Measurements from ENCODE around the gene C1orf159. TPM values are rescaled to one million over a fixed set of nuclear protein-coding genes. Genes with fewer than 3 reads are reported as not detected.

C1orf159 gene
- total and polyA plus RNA-seq, 2 experiments from 2014 or later = 9.6 to 21.5 TPM

DNA sequence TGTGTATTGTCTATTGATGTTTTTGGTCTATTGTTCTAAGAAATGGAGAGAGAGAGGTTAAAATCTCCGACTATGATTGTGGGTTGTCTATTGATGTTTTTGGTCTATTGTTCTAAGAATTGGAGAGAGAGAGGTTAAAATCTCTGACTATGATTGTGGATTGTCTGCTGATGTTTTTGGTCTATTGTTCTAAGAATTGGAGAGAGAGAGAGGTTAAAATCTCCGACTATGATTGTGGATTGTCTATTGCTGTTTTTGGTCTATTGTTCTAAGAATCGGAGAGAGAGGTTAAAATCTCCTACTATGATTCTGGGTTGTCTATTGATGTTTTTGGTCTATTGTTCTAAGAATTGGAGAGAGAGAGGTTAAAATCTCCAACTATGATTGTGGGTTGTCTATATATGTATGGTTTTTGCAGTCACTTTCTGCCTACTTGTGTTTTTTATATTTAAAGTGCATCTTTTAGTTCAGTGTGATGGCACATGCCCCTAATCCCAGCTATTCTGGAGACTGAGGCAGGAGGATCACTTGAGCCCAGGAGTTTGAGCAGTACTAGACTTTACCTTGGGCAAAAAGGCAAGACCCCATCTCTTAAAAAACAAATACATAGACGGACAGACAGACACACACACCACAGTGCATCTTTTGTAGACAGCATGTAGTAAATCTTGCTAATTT, 16.2 kb downstream of the C1orf159 start (continued):
- TF ChIP-seq, protein P1, sequence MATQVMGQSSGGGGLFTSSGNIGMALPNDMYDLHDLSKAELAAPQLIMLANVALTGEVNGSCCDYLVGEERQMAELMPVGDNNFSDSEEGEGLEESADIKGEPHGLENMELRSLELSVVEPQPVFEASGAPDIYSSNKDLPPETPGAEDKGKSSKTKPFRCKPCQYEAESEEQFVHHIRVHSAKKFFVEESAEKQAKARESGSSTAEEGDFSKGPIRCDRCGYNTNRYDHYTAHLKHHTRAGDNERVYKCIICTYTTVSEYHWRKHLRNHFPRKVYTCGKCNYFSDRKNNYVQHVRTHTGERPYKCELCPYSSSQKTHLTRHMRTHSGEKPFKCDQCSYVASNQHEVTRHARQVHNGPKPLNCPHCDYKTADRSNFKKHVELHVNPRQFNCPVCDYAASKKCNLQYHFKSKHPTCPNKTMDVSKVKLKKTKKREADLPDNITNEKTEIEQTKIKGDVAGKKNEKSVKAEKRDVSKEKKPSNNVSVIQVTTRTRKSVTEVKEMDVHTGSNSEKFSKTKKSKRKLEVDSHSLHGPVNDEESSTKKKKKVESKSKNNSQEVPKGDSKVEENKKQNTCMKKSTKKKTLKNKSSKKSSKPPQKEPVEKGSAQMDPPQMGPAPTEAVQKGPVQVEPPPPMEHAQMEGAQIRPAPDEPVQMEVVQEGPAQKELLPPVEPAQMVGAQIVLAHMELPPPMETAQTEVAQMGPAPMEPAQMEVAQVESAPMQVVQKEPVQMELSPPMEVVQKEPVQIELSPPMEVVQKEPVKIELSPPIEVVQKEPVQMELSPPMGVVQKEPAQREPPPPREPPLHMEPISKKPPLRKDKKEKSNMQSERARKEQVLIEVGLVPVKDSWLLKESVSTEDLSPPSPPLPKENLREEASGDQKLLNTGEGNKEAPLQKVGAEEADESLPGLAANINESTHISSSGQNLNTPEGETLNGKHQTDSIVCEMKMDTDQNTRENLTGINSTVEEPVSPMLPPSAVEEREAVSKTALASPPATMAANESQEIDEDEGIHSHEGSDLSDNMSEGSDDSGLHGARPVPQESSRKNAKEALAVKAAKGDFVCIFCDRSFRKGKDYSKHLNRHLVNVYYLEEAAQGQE (IDR thresholded peaks at IDR 0.05; ENCODE audit: unreplicated experiment) = no peak

DNA sequence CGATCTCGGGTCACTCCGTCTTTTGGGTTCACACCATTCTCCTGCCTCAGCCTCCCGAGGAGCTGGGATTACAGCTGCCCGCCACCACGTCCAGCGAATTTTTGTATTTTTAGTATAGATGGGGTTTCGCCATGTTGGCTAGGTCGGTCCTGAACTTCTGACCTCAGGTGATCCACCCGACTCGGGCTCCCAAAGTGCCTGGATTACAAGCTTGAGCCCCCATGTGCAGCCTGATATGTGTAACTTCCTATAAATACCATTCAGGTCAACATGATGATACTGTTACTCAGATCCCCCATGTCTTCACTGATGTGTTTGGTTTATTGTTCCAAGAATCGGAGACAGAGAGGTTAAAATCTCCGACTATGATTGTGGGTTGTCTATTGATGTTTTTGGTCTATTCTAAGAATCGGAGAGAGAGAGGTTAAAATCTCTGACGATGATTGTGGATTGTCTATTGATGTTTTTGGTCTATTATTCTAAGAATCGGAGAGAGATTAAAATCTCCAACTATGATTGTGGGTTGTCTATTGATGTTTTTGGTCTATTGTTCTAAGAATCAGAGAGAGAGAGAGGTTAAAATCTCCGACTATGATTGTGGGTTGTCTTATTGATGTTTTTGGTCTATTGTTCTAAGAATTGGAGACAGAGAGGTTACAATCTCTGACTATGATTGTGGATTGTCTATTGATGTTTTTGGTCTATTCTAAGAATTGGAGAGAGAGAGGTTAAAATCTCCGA, 17.0 kb downstream of the C1orf159 start:
- no peaks in the 10 kb centered on the region for H3K4me1 ChIP-seq (ENCODE audit: insufficient read depth)
- Mint-ChIP-seq H3K4me1 (no peaks in the 10 kb centered on the region), H3K4me3 (no peak overlapping the region), H3K36me3 (ENCODE audit: low read depth) (peaks cover 21% of the 10 kb centered on the region; the same call in 2 of the 3 replicates), H3K9me3 (peaks cover 40% of the 10 kb centered on the region), H3K27me3 (ENCODE audit: insufficient read depth, low read depth, poor library complexity) (peaks cover 7% of the 10 kb centered on the region), H3K27ac (no peak overlapping the region)
- no peak overlapping the region for H3K27ac ChIP-seq (ENCODE audit: low read depth)
- peaks cover 14% of the 10 kb centered on the region; the same call in 1 of the 2 replicates for H3K27me3 ChIP-seq (ENCODE audit: insufficient read depth)
- H3K4me3 ChIP-seq = no peak overlapping the region
- H3K79me2 ChIP-seq (replicated peaks; ENCODE audit: insufficient read depth) = no peaks in the 10 kb centered on the region
- no peak overlapping the region for H2AFZ ChIP-seq
- H3K4me2 ChIP-seq = no peak overlapping the region
- H3F3A ChIP-seq (replicated peaks; ENCODE audit: low read depth) = no peaks in the 10 kb centered on the region
- DNase-seq (ENCODE audit: low spot score) (no peak), ATAC-seq (no peak)
- no peaks in the 10 kb centered on the region; the same call in 1 of the 2 replicates for H4K20me1 ChIP-seq (replicated peaks; ENCODE audit: insufficient read depth)
- H3K36me3 ChIP-seq (ENCODE audit: insufficient read depth) = no peaks in the 10 kb centered on the region
- no peaks in the 10 kb centered on the region for H3K9me2 ChIP-seq (ENCODE audit: insufficient read depth)
- no peak for TF ChIP-seq CREB1 (CRISPR knock-in tag; IDR thresholded peaks at IDR 0.05; ENCODE audit: low read depth)
- no peak for TF ChIP-seq JUNB (IDR thresholded peaks at IDR 0.05; ENCODE audit: unreplicated experiment)
- no peak for TF ChIP-seq EZH2phosphoT487 (IDR thresholded peaks at IDR 0.05; ENCODE audit: unreplicated experiment)
- no peak for TF ChIP-seq ZNF331 (CRISPR knock-in tag; IDR thresholded peaks at IDR 0.05; ENCODE audit: low read depth)
- TF ChIP-seq POLR2AphosphoS5 (IDR thresholded peaks at IDR 0.05; ENCODE audit: low read depth) = no peak
- TF ChIP-seq, protein P1 (IDR thresholded peaks at IDR 0.05; ENCODE audit: unreplicated experiment) = no peak
- TF ChIP-seq, protein P2, sequence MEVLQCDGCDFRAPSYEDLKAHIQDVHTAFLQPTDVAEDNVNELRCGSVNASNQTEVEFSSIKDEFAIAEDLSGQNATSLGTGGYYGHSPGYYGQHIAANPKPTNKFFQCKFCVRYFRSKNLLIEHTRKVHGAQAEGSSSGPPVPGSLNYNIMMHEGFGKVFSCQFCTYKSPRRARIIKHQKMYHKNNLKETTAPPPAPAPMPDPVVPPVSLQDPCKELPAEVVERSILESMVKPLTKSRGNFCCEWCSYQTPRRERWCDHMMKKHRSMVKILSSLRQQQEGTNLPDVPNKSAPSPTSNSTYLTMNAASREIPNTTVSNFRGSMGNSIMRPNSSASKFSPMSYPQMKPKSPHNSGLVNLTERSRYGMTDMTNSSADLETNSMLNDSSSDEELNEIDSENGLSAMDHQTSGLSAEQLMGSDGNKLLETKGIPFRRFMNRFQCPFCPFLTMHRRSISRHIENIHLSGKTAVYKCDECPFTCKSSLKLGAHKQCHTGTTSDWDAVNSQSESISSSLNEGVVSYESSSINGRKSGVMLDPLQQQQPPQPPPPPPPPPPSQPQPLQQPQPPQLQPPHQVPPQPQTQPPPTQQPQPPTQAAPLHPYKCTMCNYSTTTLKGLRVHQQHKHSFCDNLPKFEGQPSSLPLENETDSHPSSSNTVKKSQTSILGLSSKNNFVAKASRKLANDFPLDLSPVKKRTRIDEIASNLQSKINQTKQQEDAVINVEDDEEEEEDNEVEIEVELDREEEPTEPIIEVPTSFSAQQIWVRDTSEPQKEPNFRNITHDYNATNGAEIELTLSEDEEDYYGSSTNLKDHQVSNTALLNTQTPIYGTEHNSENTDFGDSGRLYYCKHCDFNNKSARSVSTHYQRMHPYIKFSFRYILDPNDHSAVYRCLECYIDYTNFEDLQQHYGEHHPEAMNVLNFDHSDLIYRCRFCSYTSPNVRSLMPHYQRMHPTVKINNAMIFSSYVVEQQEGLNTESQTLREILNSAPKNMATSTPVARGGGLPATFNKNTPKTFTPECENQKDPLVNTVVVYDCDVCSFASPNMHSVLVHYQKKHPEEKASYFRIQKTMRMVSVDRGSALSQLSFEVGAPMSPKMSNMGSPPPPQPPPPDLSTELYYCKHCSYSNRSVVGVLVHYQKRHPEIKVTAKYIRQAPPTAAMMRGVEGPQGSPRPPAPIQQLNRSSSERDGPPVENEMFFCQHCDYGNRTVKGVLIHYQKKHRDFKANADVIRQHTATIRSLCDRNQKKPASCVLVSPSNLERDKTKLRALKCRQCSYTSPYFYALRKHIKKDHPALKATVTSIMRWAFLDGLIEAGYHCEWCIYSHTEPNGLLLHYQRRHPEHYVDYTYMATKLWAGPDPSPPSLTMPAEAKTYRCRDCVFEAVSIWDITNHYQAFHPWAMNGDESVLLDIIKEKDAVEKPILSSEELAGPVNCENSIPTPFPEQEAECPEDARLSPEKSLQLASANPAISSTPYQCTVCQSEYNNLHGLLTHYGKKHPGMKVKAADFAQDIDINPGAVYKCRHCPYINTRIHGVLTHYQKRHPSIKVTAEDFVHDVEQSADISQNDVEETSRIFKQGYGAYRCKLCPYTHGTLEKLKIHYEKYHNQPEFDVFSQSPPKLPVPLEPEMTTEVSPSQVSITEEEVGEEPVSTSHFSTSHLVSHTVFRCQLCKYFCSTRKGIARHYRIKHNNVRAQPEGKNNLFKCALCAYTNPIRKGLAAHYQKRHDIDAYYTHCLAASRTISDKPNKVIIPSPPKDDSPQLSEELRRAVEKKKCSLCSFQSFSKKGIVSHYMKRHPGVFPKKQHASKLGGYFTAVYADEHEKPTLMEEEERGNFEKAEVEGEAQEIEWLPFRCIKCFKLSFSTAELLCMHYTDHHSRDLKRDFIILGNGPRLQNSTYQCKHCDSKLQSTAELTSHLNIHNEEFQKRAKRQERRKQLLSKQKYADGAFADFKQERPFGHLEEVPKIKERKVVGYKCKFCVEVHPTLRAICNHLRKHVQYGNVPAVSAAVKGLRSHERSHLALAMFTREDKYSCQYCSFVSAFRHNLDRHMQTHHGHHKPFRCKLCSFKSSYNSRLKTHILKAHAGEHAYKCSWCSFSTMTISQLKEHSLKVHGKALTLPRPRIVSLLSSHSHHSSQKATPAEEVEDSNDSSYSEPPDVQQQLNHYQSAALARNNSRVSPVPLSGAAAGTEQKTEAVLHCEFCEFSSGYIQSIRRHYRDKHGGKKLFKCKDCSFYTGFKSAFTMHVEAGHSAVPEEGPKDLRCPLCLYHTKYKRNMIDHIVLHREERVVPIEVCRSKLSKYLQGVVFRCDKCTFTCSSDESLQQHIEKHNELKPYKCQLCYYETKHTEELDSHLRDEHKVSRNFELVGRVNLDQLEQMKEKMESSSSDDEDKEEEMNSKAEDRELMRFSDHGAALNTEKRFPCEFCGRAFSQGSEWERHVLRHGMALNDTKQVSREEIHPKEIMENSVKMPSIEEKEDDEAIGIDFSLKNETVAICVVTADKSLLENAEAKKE (CRISPR knock-in tag; IDR thresholded peaks at IDR 0.05) = no peak
- TF ChIP-seq NANOG (IDR thresholded peaks at IDR 0.05; ENCODE audit: borderline replicate concordance) = no peak
- TF ChIP-seq EZH2 (IDR thresholded peaks at IDR 0.05; ENCODE audit: low read depth, unreplicated experiment) = no peak
